Chondrocyte (in vitro differentiated cells): ENCODE measurements around the gene FAM20A. TPM values are rescaled to one million over a fixed set of nuclear protein-coding genes. Genes with fewer than 3 reads are reported as not detected.
"Not testable (repeated sequence)": the region's sequence is repeated elsewhere in the genome, so short reads cannot be mapped to it uniquely, and the experiment has no call there.

Experiments used
- DNase-seq: peaks from one replicate; pipeline ENCODE4 v3.0.0; 2021; ENCODE audit warnings: mixed read lengths, low spot score
- H3K27ac Mint-ChIP-seq: one replicate; pipeline ENCODE4 v1.8.0; 2021; ENCODE audit warnings: mild to moderate bottlenecking, moderate library complexity, mixed read lengths; ENCODE audit not compliant: unreplicated experiment
- H3K27me3 Mint-ChIP-seq: 2 replicates; pipeline ENCODE4 v1.8.0; 2021; ENCODE audit warnings: low read depth, mixed read lengths
- H3K36me3 Mint-ChIP-seq: 2 replicates; pipeline ENCODE4 v1.8.0; 2021; ENCODE audit warnings: low read depth, mixed read lengths
- H3K4me1 Mint-ChIP-seq: 2 replicates; pipeline ENCODE4 v1.8.0; 2021; ENCODE audit warnings: low read depth, mild to moderate bottlenecking, mixed read lengths
- H3K4me3 Mint-ChIP-seq: one replicate; pipeline ENCODE4 v1.8.0; 2021; ENCODE audit warnings: mild to moderate bottlenecking, moderate library complexity, mixed read lengths; ENCODE audit not compliant: unreplicated experiment
- H3K9me3 Mint-ChIP-seq: 2 replicates; pipeline ENCODE4 v1.8.0; 2021; ENCODE audit warnings: low read depth, mixed read lengths
- total RNA-seq: library from RNA; stranded (reverse); gene quantifications from 3 replicates; pipeline ENCODE4 v1.2.1, GENCODE V29; 2021
- TF ChIP-seq, protein P1 (sequence below): fragments of 200-600 bp; sonication (generic); IDR thresholded peaks from 2 replicates; pipeline ENCODE4 v1.5.0; 2021; ENCODE audit warnings: antibody characterized with exemption, mild to moderate bottlenecking, moderate library complexity

The FAM20A gene
- total RNA-seq, 1 donor from 2014 or later = not detected

DNA sequence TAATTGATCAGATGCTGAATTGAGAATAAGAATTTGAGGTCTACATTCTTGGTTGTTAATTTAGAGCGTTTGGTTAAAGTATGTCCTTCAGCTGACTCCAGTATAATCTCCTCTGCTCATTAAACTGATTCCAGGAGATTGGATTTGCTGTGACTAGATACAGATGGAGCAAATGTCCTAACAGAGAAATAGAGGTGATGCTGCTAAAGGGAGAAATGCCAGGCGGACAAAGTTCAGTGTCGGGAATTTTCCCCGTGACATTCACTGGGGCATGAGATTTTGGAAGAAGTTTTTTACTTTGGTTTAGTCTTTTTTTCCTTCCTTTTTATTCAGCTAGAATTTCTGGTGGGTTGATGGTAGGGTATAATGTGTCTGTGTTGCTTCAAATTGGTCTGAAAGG is 69.9 kb downstream of the FAM20A start:
- Mint-ChIP-seq H3K4me1 (no peaks in the 10 kb centered on the region), H3K4me3 (no peak overlapping the region), H3K27me3 (no peaks in the 10 kb centered on the region), H3K36me3 (peaks cover 54% of the 10 kb centered on the region), H3K27ac (no peak overlapping the region), H3K9me3 (no peaks in the 10 kb centered on the region)
- DNase-seq = no peak
- TF ChIP-seq, protein P1, sequence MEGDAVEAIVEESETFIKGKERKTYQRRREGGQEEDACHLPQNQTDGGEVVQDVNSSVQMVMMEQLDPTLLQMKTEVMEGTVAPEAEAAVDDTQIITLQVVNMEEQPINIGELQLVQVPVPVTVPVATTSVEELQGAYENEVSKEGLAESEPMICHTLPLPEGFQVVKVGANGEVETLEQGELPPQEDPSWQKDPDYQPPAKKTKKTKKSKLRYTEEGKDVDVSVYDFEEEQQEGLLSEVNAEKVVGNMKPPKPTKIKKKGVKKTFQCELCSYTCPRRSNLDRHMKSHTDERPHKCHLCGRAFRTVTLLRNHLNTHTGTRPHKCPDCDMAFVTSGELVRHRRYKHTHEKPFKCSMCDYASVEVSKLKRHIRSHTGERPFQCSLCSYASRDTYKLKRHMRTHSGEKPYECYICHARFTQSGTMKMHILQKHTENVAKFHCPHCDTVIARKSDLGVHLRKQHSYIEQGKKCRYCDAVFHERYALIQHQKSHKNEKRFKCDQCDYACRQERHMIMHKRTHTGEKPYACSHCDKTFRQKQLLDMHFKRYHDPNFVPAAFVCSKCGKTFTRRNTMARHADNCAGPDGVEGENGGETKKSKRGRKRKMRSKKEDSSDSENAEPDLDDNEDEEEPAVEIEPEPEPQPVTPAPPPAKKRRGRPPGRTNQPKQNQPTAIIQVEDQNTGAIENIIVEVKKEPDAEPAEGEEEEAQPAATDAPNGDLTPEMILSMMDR = no peak

DNA sequence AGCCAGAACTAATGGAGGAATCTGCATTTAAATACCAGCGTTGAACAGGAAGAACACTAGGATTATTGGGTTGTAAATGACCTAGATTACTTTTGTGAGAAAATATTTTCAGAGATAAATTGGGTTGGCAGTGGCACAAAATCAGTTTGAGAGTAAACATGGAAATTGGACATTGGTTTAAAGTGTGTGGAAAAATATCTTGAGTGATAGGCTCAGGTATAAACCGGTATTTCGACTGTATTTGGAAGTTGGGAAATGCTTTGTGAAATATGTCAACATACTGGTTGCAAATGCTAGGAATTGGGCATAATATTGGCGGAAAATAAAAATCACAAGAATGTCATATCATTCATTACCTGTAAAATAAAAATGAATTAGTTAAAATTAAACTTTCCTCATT is 73.9 kb downstream of the FAM20A start:
- TF ChIP-seq, protein P1 = no peak
- no peak for DNase-seq
- Mint-ChIP-seq H3K36me3 (peaks cover 60% of the 10 kb centered on the region), H3K4me3 (no peak overlapping the region), H3K27me3 (no peaks in the 10 kb centered on the region), H3K27ac (no peak overlapping the region), H3K9me3 (no peaks in the 10 kb centered on the region), H3K4me1 (peaks cover 1% of the 10 kb centered on the region)

DNA sequence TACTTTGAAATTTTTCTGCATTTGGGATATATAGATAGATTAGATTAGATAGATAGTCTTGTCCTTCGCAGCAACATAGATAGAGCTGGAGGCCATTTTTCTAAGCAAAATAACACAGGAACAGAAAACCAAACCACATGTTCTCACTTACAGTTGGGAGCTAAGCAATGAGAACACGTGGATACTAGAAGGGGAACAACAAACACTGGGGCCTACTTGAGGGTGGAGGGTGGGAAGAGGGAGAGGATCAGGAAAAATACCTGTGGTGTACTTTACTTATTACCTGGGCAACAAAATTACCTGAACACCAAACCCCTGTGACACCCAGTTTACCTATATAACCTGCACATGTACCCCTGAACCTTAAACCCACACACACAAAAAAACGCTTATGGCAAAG is 74.6 kb downstream of the FAM20A start:
- TF ChIP-seq, protein P1 = no peak
- no peak overlapping the region for H3K27ac Mint-ChIP-seq
- peaks cover 63% of the 10 kb centered on the region for H3K36me3 Mint-ChIP-seq
- H3K27me3 Mint-ChIP-seq = no peaks in the 10 kb centered on the region
- H3K9me3 Mint-ChIP-seq = no peaks in the 10 kb centered on the region
- no peak for DNase-seq
- no peak overlapping the region for H3K4me3 Mint-ChIP-seq
- peaks cover 6% of the 10 kb centered on the region for H3K4me1 Mint-ChIP-seq

DNA sequence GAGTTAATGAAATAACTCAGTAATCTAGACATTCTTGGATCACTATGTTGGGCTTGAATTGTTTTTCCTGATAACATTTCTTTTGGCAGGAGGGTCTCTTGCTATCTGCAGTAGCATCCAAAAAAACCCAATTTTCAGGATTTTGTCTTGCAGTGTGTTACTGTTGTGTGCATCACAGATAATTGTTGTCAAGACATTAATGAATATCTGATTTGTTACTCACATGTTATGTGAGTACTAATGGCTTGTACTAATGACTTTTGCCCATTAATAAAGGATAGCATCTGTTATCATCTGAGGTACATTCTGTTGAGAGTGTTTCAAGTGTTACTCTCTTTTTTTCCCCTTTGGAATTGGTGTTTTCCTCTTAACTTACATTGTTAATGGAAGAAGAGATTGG is 78.9 kb downstream of the FAM20A start:
- no peak for DNase-seq

DNA sequence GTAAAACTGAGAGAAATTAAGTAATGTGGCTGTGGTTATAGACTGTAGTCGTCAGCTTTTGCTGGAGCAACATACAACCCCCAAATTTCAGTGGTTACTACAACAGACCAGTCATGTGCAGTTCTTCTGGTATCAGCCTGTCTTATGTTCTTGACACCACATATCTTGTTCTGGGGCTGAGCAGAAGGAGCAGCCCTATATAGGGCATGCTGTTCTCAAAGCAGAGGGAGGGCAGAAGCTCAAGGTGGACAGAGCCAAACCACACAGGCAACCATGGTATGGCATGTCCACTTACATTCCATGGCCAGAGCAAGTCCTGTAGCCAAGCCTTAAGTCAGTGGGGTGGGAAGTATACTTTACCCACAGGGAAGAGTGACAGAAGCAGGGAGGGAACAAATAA is 81.3 kb downstream of the FAM20A start:
- DNase-seq = no peak
- H3K36me3 Mint-ChIP-seq = peaks cover 39% of the 10 kb centered on the region
- no peak overlapping the region for H3K4me3 Mint-ChIP-seq
- no peaks in the 10 kb centered on the region for H3K27me3 Mint-ChIP-seq
- H3K9me3 Mint-ChIP-seq = no peaks in the 10 kb centered on the region
- H3K27ac Mint-ChIP-seq = no peak overlapping the region
- TF ChIP-seq, protein P1 = no peak
- peaks cover 40% of the 10 kb centered on the region for H3K4me1 Mint-ChIP-seq

More for the DNA sequence above, 78.9 kb downstream of the FAM20A start:
- peaks cover 44% of the 10 kb centered on the region for H3K36me3 Mint-ChIP-seq
- H3K4me1 Mint-ChIP-seq = peaks cover 22% of the 10 kb centered on the region
- no peaks in the 10 kb centered on the region for H3K9me3 Mint-ChIP-seq
- no peak overlapping the region for H3K4me3 Mint-ChIP-seq
- no peaks in the 10 kb centered on the region for H3K27me3 Mint-ChIP-seq
- no peak overlapping the region for H3K27ac Mint-ChIP-seq
- TF ChIP-seq, protein P1 = no peak

DNA sequence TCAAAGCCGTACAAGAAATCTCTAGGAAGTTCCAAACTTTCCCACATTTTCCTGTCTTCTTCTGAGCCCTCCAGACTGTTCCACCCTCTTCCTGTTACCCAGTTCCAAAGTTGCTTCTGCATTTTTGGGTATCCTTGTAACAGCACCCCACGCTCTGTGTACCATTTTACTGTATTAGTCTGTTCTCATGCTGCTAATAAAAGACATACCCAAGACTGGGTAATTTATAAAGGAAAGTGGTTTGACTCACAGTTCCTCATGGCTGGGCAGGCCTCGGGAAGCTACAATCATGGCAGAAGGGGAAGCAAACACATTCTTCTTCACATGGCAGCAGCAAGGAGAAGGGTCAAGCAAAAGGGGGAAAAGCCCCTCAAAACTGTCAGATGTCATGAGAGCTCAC is 82.1 kb downstream of the FAM20A start:
- H3K4me3 Mint-ChIP-seq, H3K9me3 Mint-ChIP-seq, H3K27me3 Mint-ChIP-seq, DNase-seq: not testable (repeated sequence)
- peaks cover 33% of the 10 kb centered on the region for H3K36me3 Mint-ChIP-seq
- H3K4me1 Mint-ChIP-seq = peaks cover 49% of the 10 kb centered on the region
- H3K27ac Mint-ChIP-seq = peak overlapping the region; percentile 59
